BLaER1 treated with 17β-estradiol and CSF1 and Interleukin-3, amounts not matched to agents 10 nM and 100 nM (cell line): ENCODE results near the gene MMEL1.

Experiments used
- H3K27ac ChIP-seq, 11 experiments: shearing (Covaris generic); formaldehyde crosslinking; 2 replicates each; pipeline ENCODE4 v1.8.1; 2022
- H3K27me3 ChIP-seq, 11 experiments: shearing (Covaris generic); formaldehyde crosslinking; 2 replicates each; pipeline ENCODE4 v1.8.1; 2022
- H3K36me3 ChIP-seq, 11 experiments: shearing (Covaris generic); formaldehyde crosslinking; 2 replicates each; pipeline ENCODE4 v1.8.1; 2022
- H3K4me1 ChIP-seq, 10 experiments: shearing (Covaris generic); formaldehyde crosslinking; 2 replicates each; pipeline ENCODE4 v1.8.1; 2022
- H3K4me2 ChIP-seq, 11 experiments: shearing (Covaris generic); formaldehyde crosslinking; 2 replicates each; pipeline ENCODE4 v1.8.1; 2022
- H3K4me3 ChIP-seq, 10 experiments: shearing (Covaris generic); formaldehyde crosslinking; 2 replicates each; pipeline ENCODE4 v1.8.1; 2022
- H3K9ac ChIP-seq, 11 experiments: shearing (Covaris generic); formaldehyde crosslinking; 2 replicates each; pipeline ENCODE4 v1.8.1; 2022
- H3K9me3 ChIP-seq, 11 experiments: shearing (Covaris generic); formaldehyde crosslinking; replicated peaks in 1 of 11; 2 replicates each; pipeline ENCODE4 v1.8.1; 2022
- H4K20me1 ChIP-seq, 11 experiments: shearing (Covaris generic); formaldehyde crosslinking; 2 replicates each; pipeline ENCODE4 v1.8.1; 2022
- Cebpa-rat ChIP-seq, 11 experiments: shearing (Covaris generic); IDR thresholded peaks; 2 replicates each; pipeline ENCODE4 v1.8.1; 2022

MMEL1 gene

DNA sequence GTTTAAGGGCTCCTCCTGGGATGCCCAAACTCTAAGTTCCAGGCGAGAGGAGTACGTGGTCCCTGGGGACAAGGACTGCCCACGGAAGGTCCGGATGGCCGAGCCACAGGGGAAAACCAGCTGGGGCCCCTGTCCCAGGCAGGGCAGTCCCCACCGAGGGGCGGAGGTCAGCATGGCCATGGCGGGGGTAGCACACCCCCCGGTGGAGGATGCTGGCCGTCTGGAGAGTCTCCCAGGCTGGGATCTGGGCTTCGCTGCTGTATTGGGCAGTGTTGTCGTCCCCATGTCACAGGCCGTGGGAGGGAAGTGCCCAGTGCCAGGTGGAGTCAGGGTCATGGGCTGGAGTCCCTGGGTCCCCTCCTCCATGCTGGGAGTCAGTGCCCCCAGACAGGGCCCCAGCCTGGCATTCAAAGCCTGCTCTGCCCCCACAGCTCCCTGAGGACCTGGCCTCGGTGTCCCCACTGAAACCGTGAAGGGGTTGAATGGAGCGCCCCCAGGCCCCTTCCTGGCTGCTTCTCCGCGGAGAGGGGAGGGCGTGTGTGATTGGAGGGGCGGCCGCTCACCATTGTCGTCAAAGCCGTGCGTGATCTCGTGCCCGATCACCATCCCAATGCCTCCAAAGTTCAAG is 39.5 kb downstream of the MMEL1 start:
- peaks cover 16 to 36% (median 26%) of the 10 kb centered on the region in 11 experiments; a peak in 21 of 22 replicates for H3K27me3 ChIP-seq
- peaks cover 0 to 26% (median 0%) of the 10 kb centered on the region in 11 experiments; a peak in 8 of 22 replicates for H3K36me3 ChIP-seq
- no peak for TF ChIP-seq Cebpa-rat (IDR thresholded peaks at IDR 0.05)
- peaks cover 49 to 67% (median 62%) of the 10 kb centered on the region in 10 experiments for H3K4me1 ChIP-seq
- peaks cover 0 to 45% (median 26%) of the 10 kb centered on the region in 11 experiments; a peak in 19 of 22 replicates for H4K20me1 ChIP-seq
- peak overlapping the region; percentile 59 to 84 (median 71) for H3K4me2 ChIP-seq
- peak overlapping the region in 3 of 11 experiments; percentile 22 to 47 (median 47); a peak in 6 of 22 replicates for H3K27ac ChIP-seq
- H3K4me3 ChIP-seq, result peak overlapping the region in 1 of 10 experiments; percentile 28; a peak in 1 of 20 replicates
- H3K9ac ChIP-seq, result peak overlapping the region in 1 of 11 experiments; percentile 30; a peak in 2 of 22 replicates
- peaks cover 0 to 5% (median 1%) of the 10 kb centered on the region in 11 experiments; a peak in 15 of 22 replicates for H3K9me3 ChIP-seq

DNA sequence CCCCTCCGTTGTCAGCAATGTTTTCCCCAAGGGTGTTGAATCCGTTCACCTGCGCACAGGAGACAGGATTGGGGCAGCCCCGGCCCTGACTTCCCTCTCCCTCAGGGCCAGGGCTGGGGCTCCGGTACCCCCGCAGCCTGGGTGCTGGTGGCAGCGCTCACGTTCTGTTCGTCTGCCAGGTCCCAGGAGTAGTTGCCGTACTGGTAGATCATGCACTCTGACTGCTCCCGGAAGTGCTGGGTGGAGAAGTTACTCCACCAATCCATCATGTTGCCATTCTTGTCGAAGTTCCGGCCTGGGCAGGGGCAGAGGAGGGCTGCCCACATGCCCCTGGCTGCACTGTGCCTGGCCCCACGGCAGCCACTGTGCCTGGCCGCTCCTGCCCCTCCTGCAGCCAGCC is 40.1 kb downstream of the MMEL1 start:
- Histone ChIP-seq H3K27me3 (peaks cover 10 to 31% (median 20%) of the 10 kb centered on the region in 11 experiments; a peak in 19 of 22 replicates), H3K4me3 (peak overlapping the region in 2 of 10 experiments; percentile 19 to 28; a peak in 1 of 20 replicates), H4K20me1 (peaks cover 0 to 45% (median 25%) of the 10 kb centered on the region in 11 experiments; a peak in 19 of 22 replicates), H3K9me3 (no peaks in the 10 kb centered on the region), H3K4me2 (peak overlapping the region; percentile 59 to 84 (median 71)), H3K27ac (peak overlapping the region in 7 of 11 experiments; percentile 5 to 47 (median 29); a peak in 10 of 22 replicates), H3K36me3 (peaks cover 0 to 27% (median 0%) of the 10 kb centered on the region in 11 experiments; a peak in 8 of 22 replicates), H3K9ac (peak overlapping the region in 1 of 11 experiments; percentile 7; a peak in 3 of 22 replicates), H3K4me1 (peaks cover 47 to 66% (median 60%) of the 10 kb centered on the region in 10 experiments)
- TF ChIP-seq Cebpa-rat (IDR thresholded peaks at IDR 0.05), result no peak

DNA sequence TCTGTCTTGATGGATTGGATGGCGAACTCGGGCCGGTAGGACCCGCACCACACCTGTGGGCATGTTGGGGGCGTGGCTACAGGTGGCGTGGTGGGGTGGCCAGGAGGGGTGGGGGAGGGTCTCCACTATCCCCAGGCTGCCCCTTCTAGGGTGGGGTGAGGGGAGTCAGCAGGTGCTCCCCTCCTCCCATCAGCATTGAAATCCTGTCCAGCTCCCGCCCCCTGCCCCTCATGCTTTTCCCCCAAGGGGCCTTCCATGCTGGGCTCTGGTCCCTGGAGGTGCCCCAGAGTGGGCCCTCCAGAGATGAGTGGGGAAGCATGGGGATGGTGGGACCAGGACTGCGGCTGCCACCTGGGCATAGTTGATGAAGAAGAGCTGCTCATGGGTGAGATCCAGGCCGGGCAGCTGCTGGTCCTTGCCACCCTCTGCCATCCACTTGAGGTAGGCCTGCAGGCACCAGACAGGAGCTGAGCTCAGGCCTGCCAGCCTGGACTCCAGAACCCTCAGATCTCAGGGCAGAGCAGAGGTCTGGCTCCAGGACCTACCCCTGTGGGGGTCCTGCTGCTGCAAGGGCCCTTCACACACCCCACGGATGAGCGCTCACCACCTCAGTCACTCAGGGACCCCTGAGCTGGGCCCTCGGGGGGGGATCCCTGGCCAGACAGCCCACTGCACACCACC is 41.1 kb downstream of the MMEL1 start:
- H4K20me1 ChIP-seq, result peaks cover 0 to 41% (median 20%) of the 10 kb centered on the region in 11 experiments; a peak in 18 of 22 replicates
- TF ChIP-seq Cebpa-rat (IDR thresholded peaks at IDR 0.05), result no peak
- H3K27ac ChIP-seq, result no peak overlapping the region
- peaks cover 44 to 64% (median 58%) of the 10 kb centered on the region in 10 experiments for H3K4me1 ChIP-seq
- no peak overlapping the region for H3K4me3 ChIP-seq
- peak overlapping the region in 5 of 11 experiments; percentile 16 to 47 (median 35); a peak in 5 of 22 replicates for H3K4me2 ChIP-seq
- H3K9me3 ChIP-seq, result no peaks in the 10 kb centered on the region
- H3K27me3 ChIP-seq, result peaks cover 2 to 29% (median 11%) of the 10 kb centered on the region in 11 experiments; a peak in 19 of 22 replicates
- no peak overlapping the region for H3K9ac ChIP-seq
- H3K36me3 ChIP-seq, result peaks cover 0 to 27% (median 0%) of the 10 kb centered on the region in 11 experiments; a peak in 8 of 22 replicates

DNA sequence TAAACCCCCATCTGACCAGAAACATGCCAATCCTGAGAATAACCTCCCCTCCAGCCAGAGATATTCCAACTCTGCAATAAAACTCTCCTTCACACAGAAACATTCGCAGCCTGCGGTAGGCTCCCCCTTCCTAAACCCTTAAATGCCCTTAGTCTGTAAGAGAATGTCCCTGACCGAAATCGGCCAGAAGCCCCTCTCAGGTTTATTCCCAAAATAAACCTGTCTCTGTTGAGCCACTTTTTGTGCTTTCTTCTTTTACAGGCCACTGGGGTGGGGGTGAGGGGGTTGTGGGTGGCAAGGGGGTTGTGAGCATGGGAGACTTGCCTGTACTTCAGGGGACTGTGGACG is 41.6 kb downstream of the MMEL1 start:
- no peak for TF ChIP-seq Cebpa-rat (IDR thresholded peaks at IDR 0.05)
- no peak overlapping the region for H3K27ac ChIP-seq
- H3K9ac ChIP-seq, result no peak overlapping the region
- peaks cover 0 to 27% (median 0%) of the 10 kb centered on the region in 11 experiments; a peak in 8 of 22 replicates for H3K36me3 ChIP-seq
- H3K4me2 ChIP-seq, result no peak overlapping the region
- peaks cover 0 to 39% (median 17%) of the 10 kb centered on the region in 11 experiments; a peak in 13 of 22 replicates for H4K20me1 ChIP-seq
- no peak overlapping the region for H3K4me3 ChIP-seq
- peaks cover 0 to 24% (median 6%) of the 10 kb centered on the region in 11 experiments; a peak in 14 of 22 replicates for H3K27me3 ChIP-seq
- H3K4me1 ChIP-seq, result peaks cover 40 to 59% (median 53%) of the 10 kb centered on the region in 10 experiments
- no peaks in the 10 kb centered on the region for H3K9me3 ChIP-seq

DNA sequence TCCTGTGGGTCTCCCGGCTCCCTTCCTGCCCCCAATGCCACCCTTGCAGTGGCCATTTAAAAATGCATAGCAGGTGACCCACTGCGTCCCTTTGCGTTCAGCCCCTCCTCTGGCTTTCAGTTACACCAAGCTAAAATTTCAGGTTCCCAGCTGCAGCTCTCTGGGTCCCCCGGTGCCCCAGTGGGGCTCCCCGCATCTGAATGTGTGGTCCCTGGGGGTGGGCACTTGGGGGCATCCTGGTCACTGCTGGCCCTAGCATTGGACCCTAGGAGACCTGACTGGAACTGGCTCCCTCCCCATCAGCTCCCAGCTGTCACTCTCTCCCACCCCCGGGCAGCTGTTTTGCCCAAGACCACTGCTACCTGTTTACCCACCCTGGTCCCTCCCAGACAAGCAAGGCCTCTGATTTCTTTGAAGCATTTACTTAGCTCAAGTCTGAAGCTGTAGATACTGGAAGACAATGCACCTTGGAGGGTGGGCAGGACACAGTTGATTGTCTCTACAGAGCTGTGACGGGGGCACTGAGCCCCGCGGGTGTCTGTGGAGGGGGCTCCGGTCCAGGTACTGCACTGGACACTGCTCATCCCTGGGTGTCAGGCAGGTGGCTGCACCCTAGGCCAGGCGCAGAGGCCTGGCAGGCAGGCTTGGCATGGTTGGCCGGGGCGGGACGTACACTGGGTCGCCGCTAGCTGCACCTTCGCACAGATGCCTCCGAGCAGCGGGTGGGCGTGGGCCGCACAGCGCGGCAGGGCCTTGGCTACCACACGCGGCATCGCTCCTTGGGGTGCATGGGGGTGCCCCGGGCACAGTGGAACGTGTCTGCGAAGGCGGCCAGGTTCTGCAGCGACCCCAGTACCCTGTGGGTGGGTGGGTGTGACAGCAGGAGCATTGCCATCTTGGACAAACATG is 42.3 kb downstream of the MMEL1 start:
- H3K27me3 ChIP-seq, result peaks cover 0 to 16% (median 0%) of the 10 kb centered on the region in 11 experiments; a peak in 6 of 22 replicates
- peaks cover 40 to 57% (median 50%) of the 10 kb centered on the region in 10 experiments for H3K4me1 ChIP-seq
- H3K4me3 ChIP-seq, result no peak overlapping the region
- H4K20me1 ChIP-seq, result peaks cover 0 to 33% (median 13%) of the 10 kb centered on the region in 11 experiments; a peak in 13 of 22 replicates
- no peak overlapping the region for H3K27ac ChIP-seq
- no peak for TF ChIP-seq Cebpa-rat (IDR thresholded peaks at IDR 0.05)
- no peaks in the 10 kb centered on the region for H3K9me3 ChIP-seq
- H3K36me3 ChIP-seq, result peaks cover 0 to 27% (median 0%) of the 10 kb centered on the region in 11 experiments; a peak in 8 of 22 replicates
- no peak overlapping the region for H3K9ac ChIP-seq
- H3K4me2 ChIP-seq, result peak overlapping the region in 2 of 11 experiments; percentile 98 to 99; a peak in 1 of 22 replicates

DNA sequence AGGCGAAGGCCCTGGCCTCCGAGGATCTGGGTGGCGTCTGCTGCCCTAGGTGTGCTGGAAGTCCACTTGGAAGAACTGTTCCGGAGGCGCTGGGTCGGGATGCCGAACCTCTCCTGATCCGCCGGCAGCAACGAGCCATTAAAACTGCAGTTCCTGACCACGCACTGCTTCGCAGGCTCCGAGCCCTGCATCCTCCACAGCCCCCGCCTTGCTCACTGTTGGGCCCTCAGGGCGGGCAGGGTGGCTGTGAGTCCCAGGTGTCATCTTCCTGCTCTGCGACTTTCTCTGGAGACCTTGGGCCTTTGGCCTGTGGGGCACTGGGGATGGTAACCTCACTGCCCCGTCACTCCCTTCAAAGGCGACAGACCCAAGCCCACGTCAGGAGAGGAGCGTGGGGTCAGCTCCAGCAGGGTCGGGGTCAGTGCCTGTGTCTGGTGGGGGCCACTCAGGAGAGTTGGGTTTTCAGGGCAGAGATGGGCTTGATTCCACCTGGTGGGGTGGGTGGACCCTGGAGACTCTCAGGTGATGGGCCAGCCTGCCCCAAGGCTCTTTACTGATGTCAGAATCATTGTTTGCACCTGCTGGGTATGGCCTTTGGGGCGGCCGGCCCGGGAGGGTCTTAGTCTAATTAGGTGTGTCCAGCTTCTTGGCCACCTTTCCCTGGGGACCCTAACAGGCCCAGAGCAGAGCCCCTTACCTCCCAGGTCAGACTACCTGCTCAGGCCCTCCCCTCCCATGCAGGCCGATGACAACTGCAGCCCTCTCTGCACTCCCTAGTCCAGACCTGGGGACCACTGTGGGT is 43.2 kb downstream of the MMEL1 start:
- no peak for TF ChIP-seq Cebpa-rat (IDR thresholded peaks at IDR 0.05)
- H4K20me1 ChIP-seq, result peaks cover 0 to 33% (median 13%) of the 10 kb centered on the region in 11 experiments; a peak in 13 of 22 replicates
- H3K4me2 ChIP-seq, result peak overlapping the region in 10 of 11 experiments; percentile 21 to 99 (median 48); a peak in 13 of 22 replicates
- H3K4me3 ChIP-seq, result peak overlapping the region in 2 of 10 experiments; percentile 81 to 85; a peak in 3 of 20 replicates
- H3K9ac ChIP-seq, result peak overlapping the region in 2 of 11 experiments; percentile 88; a peak in 4 of 22 replicates
- peaks cover 0 to 9% (median 0%) of the 10 kb centered on the region in 11 experiments; a peak in 4 of 22 replicates for H3K27me3 ChIP-seq
- no peaks in the 10 kb centered on the region for H3K9me3 ChIP-seq
- peaks cover 0 to 27% (median 0%) of the 10 kb centered on the region in 11 experiments; a peak in 8 of 22 replicates for H3K36me3 ChIP-seq
- no peak overlapping the region for H3K27ac ChIP-seq
- H3K4me1 ChIP-seq, result peaks cover 47 to 66% (median 58%) of the 10 kb centered on the region in 10 experiments
